PC-9 (cell line): Measurements from ENCODE around the gene VSIG10. TPM values are rescaled to one million over a fixed set of nuclear protein-coding genes. Genes with fewer than 3 reads are reported as not detected.

Source experiments
- BruUV-seq: library from RNA; stranded (reverse); fragments of 400-500 nt; replicated peaks from 2 replicates; lab custom pipeline; 2021; lab: Mats Ljungman, UMichigan
- CTCF ChIA-PET: fragments of 300-600 bp; sonication (Branson Sonifier 250); formaldehyde crosslinking; loops from one replicate; lab custom pipeline; 2022; ENCODE audit warnings: antibody characterized with exemption; lab: Charles Lee
- POLR2A ChIA-PET: fragments of 300-600 bp; sonication (Branson Sonifier 250); formaldehyde crosslinking; loops from one replicate; lab custom pipeline; 2022; ENCODE audit warnings: antibody characterized with exemption; ENCODE audit not compliant: unreplicated experiment; lab: Charles Lee
- DNase-seq, 2 experiments: peaks; one replicate each; pipeline versions ENCODE4 v3.0.0 to v3.0.0-alpha.2; 2015 to 2022; ENCODE audit warnings: mixed read lengths in 1 of 2
- H2AFZ ChIP-seq: fragments of 200-600 bp; sonication (generic); 2 replicates; pipeline ENCODE4 v1.8.1; 2017; ENCODE audit warnings: antibody characterized with exemption
- H3F3A ChIP-seq: fragments of 200-600 bp; sonication (generic); 2 replicates; pipeline ENCODE4 v1.8.1; 2017; ENCODE audit warnings: antibody characterized with exemption, mild to moderate bottlenecking, low read depth; ENCODE audit not compliant: insufficient read depth
- H3K27ac ChIP-seq: fragments of 200-600 bp; sonication (generic); 2 replicates; pipeline ENCODE4 v1.6.1; 2016; ENCODE audit warnings: mixed run types
- H3K27me3 ChIP-seq: fragments of 200-600 bp; sonication (generic); 2 replicates; pipeline ENCODE4 v1.6.1; 2016; ENCODE audit warnings: low read depth, mixed run types; ENCODE audit not compliant: insufficient read depth
- H3K36me3 ChIP-seq: fragments of 200-600 bp; sonication (generic); 2 replicates; pipeline ENCODE4 v1.6.1; 2016; ENCODE audit warnings: low read depth, mixed run types
- H3K4me1 ChIP-seq: fragments of 200-600 bp; sonication (generic); replicated peaks from 2 replicates; pipeline ENCODE4 v1.6.1; 2016; ENCODE audit warnings: mixed run types; ENCODE audit not compliant: insufficient read depth
- H3K4me2 ChIP-seq: fragments of 200-600 bp; sonication (generic); 2 replicates; pipeline ENCODE4 v1.6.1; 2017; ENCODE audit warnings: mixed run types
- H3K4me3 ChIP-seq: fragments of 200-600 bp; sonication (generic); 2 replicates; pipeline ENCODE4 v1.6.1; 2016; ENCODE audit warnings: mixed run types
- H3K79me2 ChIP-seq: fragments of 200-600 bp; sonication (generic); 2 replicates; pipeline ENCODE4 v1.6.1; 2017; ENCODE audit warnings: low read depth, mixed run types
- H3K9me2 ChIP-seq: fragments of 200-600 bp; sonication (generic); 2 replicates; pipeline ENCODE4 v1.8.1; 2017; ENCODE audit warnings: mild to moderate bottlenecking; ENCODE audit not compliant: insufficient read depth
- H3K9me3 ChIP-seq: fragments of 200-600 bp; sonication (generic); 2 replicates; pipeline ENCODE4 v1.8.1; 2016; ENCODE audit warnings: low read depth; ENCODE audit not compliant: insufficient read depth
- H4K20me1 ChIP-seq: fragments of 200-600 bp; sonication (generic); 2 replicates; pipeline ENCODE4 v1.8.1; 2017; ENCODE audit not compliant: insufficient read depth
- CTCF ChIP-seq: fragments of 200-600 bp; sonication (generic); conservative IDR thresholded peaks from 2 replicates; pipeline ENCODE4 v1.6.1; 2017; ENCODE audit warnings: mixed run types, antibody characterized with exemption, mild to moderate bottlenecking, moderate library complexity
- EZH2 ChIP-seq: fragments of 200-600 bp; sonication (generic); IDR thresholded peaks from 2 replicates; pipeline ENCODE4 v1.8.0; 2017; ENCODE audit warnings: antibody characterized with exemption, low read depth
- intact Hi-C: fragments of 100-400 bp; cut with micrococcal nuclease; formaldehyde crosslinking; loops from one replicate; pipeline ENCODE4 v1.10.0; 2022; ENCODE audit not compliant: unreplicated experiment
- total RNA-seq: library from RNA; stranded (reverse); gene quantifications from 2 replicates; pipeline ENCODE4 v1.2.3, GENCODE V29; 2021

The VSIG10 gene
- total RNA-seq, 1 experiment from 2014 or later, result 45.7 TPM

GRCh38 chr12:118044075-118044474 lies 59.7 kb downstream of the VSIG10 start:
- H3K9me3 ChIP-seq, result no peaks in the 10 kb centered on the region
- no peaks in the 10 kb centered on the region for H3F3A ChIP-seq
- POLR2A ChIA-PET, result no interaction called here
- H3K79me2 ChIP-seq, result no peaks in the 10 kb centered on the region
- H4K20me1 ChIP-seq, result no peaks in the 10 kb centered on the region
- no peak overlapping the region for H3K27ac ChIP-seq
- H3K9me2 ChIP-seq, result no peaks in the 10 kb centered on the region
- CTCF ChIA-PET, result no interaction called here
- no peaks in the 10 kb centered on the region for H3K4me1 ChIP-seq
- no peak overlapping the region for H2AFZ ChIP-seq
- no peaks in the 10 kb centered on the region for H3K27me3 ChIP-seq
- peaks cover 13% of the 10 kb centered on the region; the same call in 1 of the 2 replicates for H3K36me3 ChIP-seq
- no peak for TF ChIP-seq CTCF
- no peak for TF ChIP-seq EZH2
- no peak overlapping the region for H3K4me2 ChIP-seq
- no peak overlapping the region for H3K4me3 ChIP-seq
- intact Hi-C loops, result no loop called here
- DNase-seq, result no peak
- BruUV-seq, result no TSS peak

DNA sequence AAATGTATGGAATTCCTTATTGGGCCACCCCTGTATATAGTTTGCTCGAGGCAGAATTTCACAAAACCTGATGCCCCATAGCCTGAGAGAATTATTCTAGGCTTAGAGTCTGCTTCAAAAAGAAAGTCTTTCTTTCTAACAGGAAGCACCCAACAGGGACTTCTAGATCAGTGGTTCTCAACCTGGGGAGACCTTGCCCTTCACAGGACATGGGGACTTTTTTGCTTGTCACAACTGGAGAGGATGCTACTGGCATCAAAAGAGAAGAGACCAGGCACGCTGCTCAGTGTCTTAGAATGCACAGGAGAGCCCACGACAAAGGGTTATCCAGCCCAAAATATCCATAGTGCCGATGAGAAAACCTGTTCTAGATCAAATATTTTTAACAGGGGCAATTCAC lies 61.7 kb downstream of the VSIG10 start:
- ChIA-PET POLR2A (no interaction called here), CTCF (no interaction called here)
- Histone ChIP-seq H3K27ac (no peak overlapping the region), H3K4me3 (no peak overlapping the region), H3K79me2 (no peaks in the 10 kb centered on the region), H3F3A (no peaks in the 10 kb centered on the region; the same call in 1 of the 2 replicates), H3K36me3 (peaks cover 20% of the 10 kb centered on the region; the same call in 1 of the 2 replicates), H3K9me3 (no peaks in the 10 kb centered on the region), H3K4me1 (no peaks in the 10 kb centered on the region), H2AFZ (no peak overlapping the region), H4K20me1 (no peaks in the 10 kb centered on the region), H3K4me2 (no peak overlapping the region), H3K27me3 (no peaks in the 10 kb centered on the region), H3K9me2 (no peaks in the 10 kb centered on the region)
- no peak for DNase-seq
- no peak for TF ChIP-seq EZH2
- TF ChIP-seq CTCF, result no peak
- BruUV-seq, result no TSS peak
- intact Hi-C loops, result no loop called here

DNA sequence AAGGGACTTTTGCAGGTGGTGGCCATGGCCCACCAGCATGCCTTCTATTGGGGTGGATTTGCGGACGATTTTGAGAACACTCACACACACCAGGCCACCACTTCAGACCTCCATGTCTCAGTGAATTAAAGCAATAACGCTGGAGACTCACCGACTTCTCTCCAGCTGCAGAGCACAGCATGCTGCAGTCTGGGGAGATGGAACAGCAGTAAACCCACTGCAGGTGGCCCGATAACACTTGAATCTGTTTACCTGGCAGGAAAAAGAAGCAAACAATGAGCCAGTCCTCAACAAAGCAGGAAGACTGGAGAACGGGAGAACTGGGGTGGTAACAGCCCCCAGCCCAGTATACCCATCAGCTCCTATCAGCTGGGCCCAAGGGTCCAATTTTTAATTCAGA lies 65.7 kb downstream of the VSIG10 start:
- no peaks in the 10 kb centered on the region for H3K9me3 ChIP-seq
- peaks cover 38% of the 10 kb centered on the region; the same call in 1 of the 2 replicates for H3K36me3 ChIP-seq
- H4K20me1 ChIP-seq, result no peaks in the 10 kb centered on the region
- POLR2A ChIA-PET, result no interaction called here
- H3K4me3 ChIP-seq, result no peak overlapping the region
- no peaks in the 10 kb centered on the region for H3K27me3 ChIP-seq
- intact Hi-C loops, result no loop called here
- H3F3A ChIP-seq, result peaks cover 17% of the 10 kb centered on the region; the same call in 1 of the 2 replicates
- H3K27ac ChIP-seq, result no peak overlapping the region
- BruUV-seq, result no TSS peak
- no peaks in the 10 kb centered on the region for H3K79me2 ChIP-seq
- TF ChIP-seq EZH2, result no peak
- no peak for TF ChIP-seq CTCF
- no peaks in the 10 kb centered on the region for H3K9me2 ChIP-seq
- CTCF ChIA-PET, result no interaction called here
- no peak overlapping the region for H2AFZ ChIP-seq
- no peak overlapping the region for H3K4me2 ChIP-seq
- H3K4me1 ChIP-seq, result no peaks in the 10 kb centered on the region
- DNase-seq, result no peak
